HG03039 (cell line): ENCODE measurements around the gene ZNF618.

Experiments used
- ATAC-seq: cut with Tn5 transposase; IDR thresholded peaks from one replicate; pipeline ENCODE4 v1.9.1; 2021; ENCODE audit warnings: mild to moderate bottlenecking, moderate library complexity; ENCODE audit not compliant: unreplicated experiment

The ZNF618 gene

DNA sequence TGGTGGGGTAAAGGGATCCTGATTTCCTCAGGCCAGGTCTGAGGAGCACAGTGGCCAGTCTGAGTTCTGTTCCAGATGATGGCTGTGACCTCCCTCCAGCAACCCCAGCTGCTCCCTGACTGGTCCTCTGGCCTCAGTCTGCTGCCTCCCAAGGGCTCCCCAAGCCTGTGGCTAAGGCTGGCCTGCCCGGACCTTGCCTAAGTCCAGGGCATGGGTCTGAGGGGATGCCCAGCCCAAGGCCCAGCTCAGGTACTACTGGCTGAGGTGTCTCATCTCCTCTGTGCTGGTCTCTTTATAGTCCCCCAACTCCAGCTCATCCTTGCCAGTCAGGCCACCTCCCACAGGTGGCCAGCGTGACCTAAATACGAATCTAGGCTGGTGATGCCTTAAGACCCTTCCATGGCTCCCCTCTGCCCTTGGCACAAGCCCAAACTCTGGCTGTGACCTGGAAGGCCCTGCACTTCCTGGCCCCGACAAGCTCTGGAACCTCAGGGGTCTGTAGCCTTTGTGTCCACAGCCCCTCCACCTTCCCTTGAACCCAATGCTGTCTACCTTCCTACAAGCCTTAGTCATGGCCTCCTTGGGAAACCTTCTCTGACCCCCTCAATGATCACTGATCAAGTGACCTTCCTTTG lies 213.2 kb downstream of the ZNF618 start:
- ATAC-seq, result no peak

DNA sequence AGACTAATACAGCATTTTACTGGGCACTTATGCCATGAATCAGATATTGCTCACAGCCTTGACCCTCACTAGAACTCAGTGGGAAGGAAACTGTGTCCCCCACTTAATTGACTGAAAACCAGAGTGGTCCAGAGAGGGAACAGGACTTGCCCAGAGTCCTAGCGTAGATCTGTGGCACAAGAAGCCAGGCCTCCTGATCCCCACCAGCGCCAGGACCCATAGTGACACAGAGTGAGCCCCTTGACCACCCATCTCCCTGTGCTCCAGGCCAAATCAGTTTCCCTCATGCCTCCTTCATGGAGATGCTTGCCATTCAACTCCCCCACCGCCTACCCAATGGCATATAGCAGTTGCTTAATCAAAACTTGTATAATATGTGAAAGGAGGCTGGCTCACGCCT lies 214.7 kb downstream of the ZNF618 start:
- no peak for ATAC-seq

DNA sequence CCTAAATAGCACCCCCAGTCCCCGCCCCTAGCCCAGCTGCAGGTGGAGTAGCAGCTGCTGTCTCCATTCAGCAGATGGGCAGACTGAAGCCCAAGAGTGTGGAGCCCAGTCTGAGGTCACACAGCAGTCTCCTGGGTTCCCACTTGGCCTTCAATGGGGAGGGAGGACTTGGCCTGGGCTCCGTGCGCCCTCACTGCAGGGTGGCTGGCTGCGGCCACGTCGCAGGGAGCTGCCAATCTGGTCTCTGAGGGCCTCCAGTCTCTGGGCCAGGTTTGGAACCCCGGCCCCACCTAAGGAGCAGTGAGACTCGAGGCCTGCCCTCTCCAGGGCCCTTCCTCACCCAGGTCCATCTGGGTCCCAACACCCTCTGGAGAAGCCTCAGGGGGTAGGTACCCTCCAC lies 215.6 kb downstream of the ZNF618 start:
- ATAC-seq, result no peak

DNA sequence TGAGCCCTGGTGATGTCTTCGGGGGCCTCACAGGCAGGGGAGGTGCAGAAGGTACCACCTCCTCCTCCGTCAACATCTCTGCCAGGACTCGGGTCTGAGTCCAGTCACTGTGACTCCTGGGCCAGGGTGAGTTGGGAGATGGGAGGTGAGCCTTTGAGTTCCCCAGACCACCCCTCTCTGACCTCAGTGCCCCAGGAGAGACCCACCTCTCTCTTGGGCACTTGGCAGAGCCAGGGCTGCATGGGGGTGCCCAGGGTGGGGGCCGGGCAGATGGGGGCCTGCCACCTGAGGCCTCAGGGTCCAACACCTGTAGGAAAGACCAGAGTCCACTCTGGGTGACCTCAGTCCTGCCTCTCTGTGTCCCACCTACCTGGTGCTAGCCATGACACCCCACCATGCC lies 216.2 kb downstream of the ZNF618 start:
- ATAC-seq, result no peak

DNA sequence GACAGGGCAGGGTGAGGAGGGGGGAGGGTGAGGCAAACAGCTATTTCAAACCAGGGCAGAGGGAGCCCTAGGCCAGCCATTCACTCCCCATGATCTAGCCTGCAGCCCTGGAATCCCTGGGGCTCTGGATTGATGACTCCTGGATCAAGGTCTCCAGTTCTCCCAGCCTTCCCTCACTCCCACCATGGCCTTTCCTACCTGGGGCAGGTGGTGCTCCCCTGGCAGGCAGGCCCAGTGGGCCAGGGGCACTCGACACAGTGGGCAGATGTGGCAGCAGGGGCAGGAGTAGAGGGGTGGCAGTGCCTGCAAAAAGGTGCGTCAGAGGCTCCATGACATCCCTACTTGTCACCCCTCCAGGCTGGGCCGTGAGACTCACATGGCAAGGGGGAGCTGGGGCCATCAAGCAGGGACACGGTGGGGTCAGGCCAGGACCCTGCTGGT lies 216.9 kb downstream of the ZNF618 start:
- no peak for ATAC-seq

DNA sequence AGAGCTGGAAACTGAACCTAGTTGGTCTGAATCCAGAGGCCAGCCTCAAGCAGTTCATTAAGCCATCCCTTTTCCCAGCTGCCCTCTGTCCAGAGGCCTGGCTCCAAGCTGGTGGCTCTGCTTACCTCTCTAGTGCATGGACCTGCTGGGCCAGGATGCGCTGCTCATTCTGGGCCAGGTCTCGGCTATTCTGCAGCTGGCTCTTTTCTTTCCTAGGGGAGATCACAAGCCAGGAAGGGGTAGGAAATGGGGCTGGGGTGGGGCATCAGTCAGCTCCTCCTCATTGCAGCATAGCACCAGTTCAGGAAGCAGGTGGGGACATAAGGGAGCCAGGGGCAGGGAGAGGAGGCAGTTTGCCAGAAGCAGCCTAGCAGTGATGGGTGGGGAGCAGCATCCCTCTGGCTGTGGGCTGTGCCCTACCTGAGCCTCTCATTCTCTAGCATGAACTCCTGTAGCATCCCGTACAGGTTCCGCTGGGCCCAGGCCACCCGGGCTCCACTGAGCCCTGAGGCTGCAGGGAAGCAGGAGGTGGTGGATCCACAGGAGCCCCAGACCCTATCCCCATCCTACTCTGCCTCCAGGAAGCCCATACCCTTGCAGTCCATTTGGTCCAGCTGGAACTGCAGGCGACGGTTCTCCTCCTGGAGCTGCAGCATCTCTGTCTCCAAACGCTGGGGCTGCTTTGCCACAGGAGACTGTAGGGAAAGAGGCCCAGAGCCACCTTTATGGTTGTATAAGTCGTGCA lies 217.8 kb downstream of the ZNF618 start:
- ATAC-seq, result no peak

DNA sequence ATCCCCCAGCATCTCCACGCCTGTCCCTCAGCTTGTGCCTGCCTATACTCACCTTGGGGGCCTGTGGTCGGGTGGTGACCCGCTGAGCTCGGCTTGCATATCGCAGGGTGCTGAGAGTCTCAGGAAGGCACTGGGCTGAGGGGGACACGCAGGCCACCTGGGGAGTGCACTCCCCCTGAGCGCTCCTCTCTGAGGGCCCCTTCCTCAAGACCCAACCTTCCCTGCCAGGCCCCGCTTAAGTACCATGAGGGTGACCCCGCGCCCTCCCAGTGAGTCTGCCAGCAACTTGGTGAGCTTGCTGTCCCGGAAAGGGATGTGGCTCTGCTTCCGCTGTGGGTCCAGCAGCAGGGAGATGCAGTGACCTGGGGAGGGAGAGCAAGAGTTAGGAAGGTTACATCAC lies 218.9 kb downstream of the ZNF618 start:
- ATAC-seq, result no peak

DNA sequence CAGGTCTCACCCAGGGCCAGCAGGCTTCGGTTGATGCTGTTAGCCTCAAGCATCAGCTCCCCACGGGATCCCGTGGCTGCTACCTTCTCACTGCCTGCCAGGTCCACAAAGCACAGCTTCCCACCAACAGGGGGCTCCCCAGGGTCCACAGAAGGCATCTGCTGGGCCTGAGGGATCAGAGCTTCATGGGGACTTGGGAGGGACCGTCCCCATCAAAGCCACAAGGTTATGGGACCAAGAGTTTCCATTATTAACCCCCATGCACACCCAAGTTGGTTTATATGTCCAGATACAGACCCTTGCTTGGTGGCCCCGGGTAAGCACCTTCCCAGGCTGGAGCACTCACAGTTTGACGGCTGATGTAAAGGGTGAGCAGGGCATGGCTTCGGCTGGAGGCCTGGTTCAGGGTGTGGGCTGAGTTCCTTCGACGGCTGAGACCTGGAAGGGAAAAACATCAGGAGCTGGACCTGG lies 220.0 kb downstream of the ZNF618 start:
- no peak for ATAC-seq

DNA sequence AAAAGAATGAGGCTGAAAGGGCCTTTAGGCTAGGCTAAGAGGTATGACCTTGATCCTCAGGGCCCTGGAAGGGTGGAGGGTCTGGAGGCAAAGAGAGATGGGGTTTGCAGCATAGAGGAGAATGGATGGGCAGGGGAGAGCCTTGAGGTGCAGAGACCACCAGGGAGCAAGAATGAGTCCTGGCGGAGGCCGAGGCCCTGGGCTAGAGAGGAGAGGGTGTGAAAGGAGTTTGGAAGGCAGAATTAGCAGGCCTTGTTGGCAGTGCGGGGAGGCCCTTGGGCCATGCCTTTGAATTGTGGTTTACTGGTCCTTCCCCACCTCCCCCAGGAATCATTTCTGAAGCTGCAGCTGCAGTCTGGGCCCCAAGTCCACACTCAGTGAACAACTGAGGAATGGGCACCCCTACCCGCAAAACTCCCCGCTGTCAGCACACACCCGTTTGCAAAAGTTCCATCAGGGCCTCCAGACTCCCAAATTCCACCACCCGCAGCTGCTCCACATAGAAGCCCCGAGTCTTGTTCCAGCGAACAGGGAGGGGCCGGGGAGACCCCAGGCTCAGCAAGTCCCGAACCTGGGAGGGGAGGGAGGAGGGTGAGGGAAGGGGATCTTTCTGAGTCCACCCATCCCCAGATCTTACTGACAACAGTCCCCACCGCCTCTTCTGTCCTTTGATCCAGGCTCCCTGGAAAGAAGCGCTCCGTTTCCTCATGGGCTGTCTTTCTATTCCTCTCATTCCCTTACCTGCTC lies 220.9 kb downstream of the ZNF618 start:
- no peak for ATAC-seq

DNA sequence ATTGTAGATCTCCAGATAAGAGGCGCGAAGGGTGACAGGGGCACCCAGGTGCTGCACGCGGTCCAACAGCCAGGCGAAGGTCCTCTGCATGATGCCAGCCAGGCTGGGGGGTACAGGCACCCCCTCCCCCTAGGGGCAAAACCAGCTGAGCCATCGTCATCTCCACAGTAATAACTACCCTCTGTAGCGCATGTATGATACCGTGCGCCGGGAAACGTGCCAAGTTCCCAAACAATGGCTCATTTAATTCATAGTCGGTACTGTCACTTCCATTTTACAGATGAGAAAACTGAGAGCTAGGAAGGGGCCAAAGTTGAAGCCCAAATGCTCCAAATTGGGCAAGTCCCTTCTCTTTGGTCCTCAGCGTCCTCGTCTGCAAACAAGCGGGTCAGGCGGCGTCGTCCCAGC lies 221.5 kb downstream of the ZNF618 start:
- no peak for ATAC-seq

DNA sequence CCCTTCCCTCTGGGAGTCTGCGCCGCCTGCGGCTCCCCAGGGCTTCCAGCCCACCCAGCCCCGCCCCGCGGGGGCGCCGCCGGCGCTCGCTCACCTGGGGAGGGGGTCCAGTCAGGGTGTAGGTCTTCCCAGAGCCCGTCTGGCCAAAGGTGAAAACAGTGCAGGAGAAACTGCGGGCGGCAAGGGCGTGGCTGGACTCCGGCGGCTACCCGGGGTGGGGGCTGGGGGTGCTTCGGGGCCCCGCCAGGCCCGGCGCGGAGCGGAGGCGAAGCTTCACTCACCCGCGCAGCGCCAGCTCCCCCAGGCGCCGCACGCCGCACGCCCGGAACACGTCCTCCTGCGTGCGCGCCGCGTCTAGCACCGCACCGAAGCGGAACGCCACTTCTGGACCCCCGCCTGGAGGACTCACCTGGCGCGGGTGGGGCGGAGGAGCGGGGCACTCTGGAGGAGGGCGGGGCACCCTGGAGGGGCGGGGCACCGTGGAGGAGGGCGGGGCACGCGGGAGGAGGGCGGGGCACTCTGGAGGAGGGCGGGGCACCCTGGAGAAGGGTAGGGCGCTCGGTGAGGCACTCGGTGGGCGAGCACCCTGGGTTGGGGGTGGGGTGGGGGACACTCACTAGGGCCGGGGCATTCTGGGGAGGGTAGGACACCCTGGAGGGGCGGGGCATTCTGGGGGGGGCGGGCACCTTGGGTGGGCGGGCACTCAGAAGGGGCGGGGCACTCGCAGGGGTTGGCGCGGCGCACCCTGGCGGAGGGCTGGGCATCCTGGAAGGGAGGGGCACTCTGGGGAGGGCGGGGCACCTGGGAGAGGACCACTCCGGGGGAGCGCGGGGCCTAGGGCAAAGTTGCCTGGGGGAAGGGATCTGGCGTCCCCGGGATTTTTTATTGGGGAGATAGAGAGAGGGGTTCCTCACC lies 222.2 kb downstream of the ZNF618 start:
- no peak for ATAC-seq

DNA sequence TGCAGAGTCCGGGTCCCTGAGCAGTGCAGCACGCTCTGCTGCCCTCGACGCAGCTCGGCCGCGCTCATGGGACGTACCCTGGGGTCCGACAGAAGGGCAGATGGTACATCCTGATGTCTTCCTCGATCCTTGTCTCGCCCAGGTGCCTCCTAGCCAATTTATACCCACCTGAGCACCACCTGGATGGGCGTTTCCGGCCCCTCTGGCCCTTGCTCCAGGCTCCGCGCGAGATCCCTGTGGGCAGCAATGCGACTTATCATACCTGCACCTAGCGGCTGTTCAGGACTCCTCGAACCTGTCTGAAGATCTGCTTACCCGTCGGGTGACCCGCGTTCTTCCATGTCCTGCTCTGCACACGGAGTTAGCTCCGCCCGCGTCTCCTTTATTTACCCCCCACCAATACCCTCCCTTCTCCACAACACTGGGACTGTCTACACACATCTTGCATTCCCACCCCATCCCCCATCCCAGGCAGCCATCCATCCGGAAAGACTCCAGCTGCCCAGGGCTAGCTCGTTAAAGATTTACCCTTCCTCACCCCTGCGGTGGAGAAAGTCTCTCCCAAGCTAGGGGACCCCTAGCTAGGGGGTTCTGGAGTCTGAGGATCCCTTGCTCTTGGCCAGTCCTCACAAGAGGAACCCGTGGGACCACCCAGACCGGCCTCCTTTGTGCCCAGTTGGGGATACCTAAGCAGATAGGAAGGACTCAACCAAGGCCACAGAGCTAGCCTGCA lies 223.0 kb downstream of the ZNF618 start, which contains the start of gene KIF12:
Gene KIF12 (minus strand): TSS at position 357 of the 733 bp plus-strand sequence. CDS start 16 bp downstream, at position 341.
- no peak for ATAC-seq

DNA sequence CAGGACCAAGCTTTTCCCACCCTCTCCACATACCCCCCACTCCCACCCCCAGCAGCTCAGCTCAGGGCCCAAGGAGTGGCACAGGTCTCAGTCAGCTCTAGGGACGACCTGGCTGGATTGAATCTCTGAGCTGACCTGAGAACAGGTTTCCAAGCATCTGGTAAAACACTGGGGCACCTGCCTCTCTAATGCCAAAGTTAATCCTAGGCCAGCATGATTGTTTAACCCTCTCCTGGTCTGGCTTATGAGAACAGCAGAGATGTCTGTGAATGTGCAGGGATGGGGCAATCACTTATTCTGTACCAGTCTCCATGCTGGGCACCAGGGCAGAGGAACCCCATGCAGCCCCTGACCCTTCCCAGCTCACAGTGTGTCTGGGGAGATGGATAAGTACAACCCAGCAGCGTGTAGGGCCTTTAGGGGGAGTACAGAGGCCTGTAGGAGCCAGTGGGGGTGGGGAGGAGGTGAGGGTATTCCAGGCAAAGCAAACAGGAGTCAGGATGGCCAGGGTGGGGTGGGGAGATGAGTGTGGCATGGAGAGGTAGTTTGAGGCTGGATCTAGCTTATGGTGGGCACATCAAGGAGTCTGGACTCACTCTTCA lies 223.7 kb downstream of the ZNF618 start:
- ATAC-seq, result no peak

DNA sequence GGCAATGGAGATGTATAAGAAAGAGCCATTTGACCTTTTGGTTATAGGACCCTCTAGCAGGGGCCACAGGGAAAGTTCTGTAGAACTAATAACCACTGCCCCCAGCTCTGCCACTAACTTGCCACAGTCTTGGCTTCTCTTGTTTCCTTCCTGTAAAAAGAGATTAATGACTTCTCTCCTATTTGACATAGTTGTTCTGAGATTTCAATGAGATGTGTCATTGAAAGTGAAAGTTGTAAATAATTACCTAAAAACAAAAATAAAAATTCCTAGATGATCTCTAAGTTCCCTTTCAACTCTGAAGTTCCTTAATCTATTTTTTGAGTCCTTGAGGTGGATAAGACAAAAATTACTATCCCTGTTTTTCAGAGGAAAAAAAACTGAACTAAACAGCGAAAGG lies 224.4 kb downstream of the ZNF618 start:
- ATAC-seq, result no peak

DNA sequence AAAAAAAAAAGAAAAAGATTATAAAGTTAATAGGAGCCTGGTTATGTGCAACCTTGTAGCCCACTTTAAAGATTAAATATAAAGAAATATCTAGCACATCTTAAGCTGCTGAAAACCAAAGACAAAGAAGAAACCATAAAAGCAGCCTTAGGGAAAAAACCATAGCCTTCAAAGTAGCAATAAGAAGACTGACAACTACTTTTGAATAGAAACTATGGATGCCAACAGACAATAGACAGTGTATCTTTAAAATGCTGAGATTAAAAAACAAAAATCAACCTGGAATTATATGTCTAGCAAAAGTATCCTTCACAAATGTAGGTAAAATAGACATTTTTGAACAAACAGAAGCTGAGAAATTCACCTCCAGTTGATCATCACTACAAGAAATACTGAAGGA lies 226.4 kb downstream of the ZNF618 start:
- ATAC-seq, result no peak

DNA sequence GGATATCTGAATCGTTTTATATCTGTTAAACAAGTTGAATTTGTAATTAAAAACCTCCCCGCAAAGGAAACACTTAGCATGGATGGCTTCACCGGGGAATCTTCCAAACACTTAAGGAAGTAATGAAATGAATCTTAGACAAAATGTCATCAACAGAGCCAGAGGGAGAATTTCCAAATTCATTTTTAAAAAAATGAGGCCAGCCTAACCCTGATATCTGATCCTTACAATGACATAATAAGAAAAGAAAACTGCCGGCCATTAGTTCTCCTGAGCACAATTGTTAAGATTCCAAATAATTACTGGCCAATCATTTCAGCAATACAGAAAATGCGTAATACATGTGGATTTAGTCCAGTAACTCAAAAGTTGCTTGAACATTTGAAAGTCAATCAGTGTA lies 229.1 kb downstream of the ZNF618 start:
- no peak for ATAC-seq
